NB4 (cell line): Measurements from ENCODE around the gene LGALS12.
A peak's percentile ranks its signal among the peaks of the same experiment; 100 is the strongest.

ENCODE experiments used
- DNase-seq: peaks from one replicate; pipeline ENCODE4 v3.0.0; 2010; ENCODE audit warnings: low read depth
- H3K4me3 ChIP-seq: one replicate; pipeline ENCODE4 v1.5.1; 2011; ENCODE audit warnings: mild to moderate bottlenecking, low read depth, low read length, moderate library complexity
- MAX ChIP-seq: IDR thresholded peaks from 2 replicates; pipeline ENCODE4 v1.6.1; 2011; ENCODE audit warnings: low read depth, low read length
- MYC ChIP-seq: IDR thresholded peaks from 2 replicates; pipeline ENCODE4 v1.6.1; 2011; ENCODE audit warnings: low read depth, low read length
- POLR2A ChIP-seq: IDR thresholded peaks from 2 replicates; pipeline ENCODE4 v1.6.1; 2011; ENCODE audit warnings: mild to moderate bottlenecking; ENCODE audit not compliant: insufficient read length; ENCODE audit errors: extremely low read depth
- TF ChIP-seq, protein P1 (sequence below): IDR thresholded peaks from one replicate; pipeline ENCODE4 v1.5.1; 2012; ENCODE audit warnings: low read depth, low read length

LGALS12 gene

GRCh38 chr11:63494975-63495374 is 10.9 kb upstream of the LGALS12 start:
- TF ChIP-seq, protein P1, sequence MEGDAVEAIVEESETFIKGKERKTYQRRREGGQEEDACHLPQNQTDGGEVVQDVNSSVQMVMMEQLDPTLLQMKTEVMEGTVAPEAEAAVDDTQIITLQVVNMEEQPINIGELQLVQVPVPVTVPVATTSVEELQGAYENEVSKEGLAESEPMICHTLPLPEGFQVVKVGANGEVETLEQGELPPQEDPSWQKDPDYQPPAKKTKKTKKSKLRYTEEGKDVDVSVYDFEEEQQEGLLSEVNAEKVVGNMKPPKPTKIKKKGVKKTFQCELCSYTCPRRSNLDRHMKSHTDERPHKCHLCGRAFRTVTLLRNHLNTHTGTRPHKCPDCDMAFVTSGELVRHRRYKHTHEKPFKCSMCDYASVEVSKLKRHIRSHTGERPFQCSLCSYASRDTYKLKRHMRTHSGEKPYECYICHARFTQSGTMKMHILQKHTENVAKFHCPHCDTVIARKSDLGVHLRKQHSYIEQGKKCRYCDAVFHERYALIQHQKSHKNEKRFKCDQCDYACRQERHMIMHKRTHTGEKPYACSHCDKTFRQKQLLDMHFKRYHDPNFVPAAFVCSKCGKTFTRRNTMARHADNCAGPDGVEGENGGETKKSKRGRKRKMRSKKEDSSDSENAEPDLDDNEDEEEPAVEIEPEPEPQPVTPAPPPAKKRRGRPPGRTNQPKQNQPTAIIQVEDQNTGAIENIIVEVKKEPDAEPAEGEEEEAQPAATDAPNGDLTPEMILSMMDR = no peak
- no peak for TF ChIP-seq POLR2A
- TF ChIP-seq MAX = no peak
- no peak for TF ChIP-seq MYC
- DNase-seq = no peak
- H3K4me3 ChIP-seq = no peak overlapping the region

DNA sequence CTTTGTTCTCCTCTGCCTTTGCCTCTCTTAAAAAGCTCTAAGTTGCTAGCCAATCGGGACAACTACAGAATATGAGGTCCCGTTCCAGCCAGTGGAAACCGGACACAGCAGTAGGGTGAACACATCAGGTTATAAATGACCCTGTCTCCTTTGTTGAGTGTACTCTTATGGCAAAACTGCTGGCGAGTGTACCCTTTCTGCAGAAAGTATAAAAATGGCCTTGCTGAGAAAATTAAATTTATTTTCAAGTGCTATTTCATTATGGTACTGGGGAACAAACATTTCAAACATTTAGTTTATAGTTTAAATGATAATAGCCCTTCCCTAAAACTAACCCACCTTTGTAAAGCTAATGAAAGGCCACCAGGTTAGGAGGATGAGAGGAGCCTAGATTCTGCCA is 6.0 kb upstream of the LGALS12 start:
- DNase-seq = no peak
- TF ChIP-seq POLR2A (no peak), MAX (no peak), MYC (no peak)
- TF ChIP-seq, protein P1 = no peak
- H3K4me3 ChIP-seq = no peak overlapping the region

GRCh38 chr11:63501236-63501635 is 4.6 kb upstream of the LGALS12 start:
- DNase-seq = no peak
- H3K4me3 ChIP-seq = no peak overlapping the region
- TF ChIP-seq, protein P1 = no peak
- TF ChIP-seq POLR2A (no peak), MAX (no peak)

- H3K4me3 ChIP-seq = peak overlapping the region; percentile 46
- TF ChIP-seq MAX (peak; percentile 11; the same call in 1 of the 2 replicates), MYC (peak; percentile 50; the same call in 1 of the 2 replicates), POLR2A (no peak)
- TF ChIP-seq, protein P1 = no peak
- DNase-seq = peak; percentile 84
Observed at GRCh38 chr11:63502252-63502820, 3.5 kb upstream of the LGALS12 start.

GRCh38 chr11:63503492-63503891 is 2.4 kb upstream of the LGALS12 start:
- peak; percentile 92 for DNase-seq
- peak; percentile 75 for TF ChIP-seq MYC
- peak; percentile 15 for TF ChIP-seq POLR2A
- TF ChIP-seq, protein P1 = no peak
- TF ChIP-seq MAX = no peak; the same call in 1 of the 2 replicates
- H3K4me3 ChIP-seq = peak overlapping the region; percentile 46

GRCh38 chr11:63504054-63504453 is 1.8 kb upstream of the LGALS12 start:
- TF ChIP-seq, protein P1 = no peak
- no peak for TF ChIP-seq MYC
- no peak for TF ChIP-seq POLR2A
- TF ChIP-seq MAX = no peak
- H3K4me3 ChIP-seq = peak overlapping the region; percentile 3

More at GRCh38 chr11:63504054-63504453, 1.8 kb upstream of the LGALS12 start:
- peak; percentile 34 for DNase-seq
